Epithelial cell of esophagus (primary cell): ENCODE data around the gene TMC4.
"Not testable (repeated sequence)": the region's sequence is repeated elsewhere in the genome, so short reads cannot be mapped to it uniquely, and the experiment has no call there.

Source experiments
- DNase-seq: peaks from one replicate; pipeline ENCODE4 v3.0.0; 2010; ENCODE audit warnings: low read depth
- H3K4me3 ChIP-seq: 2 replicates; pipeline ENCODE4 v1.5.1; 2011; ENCODE audit warnings: mild to moderate bottlenecking, low read length, control low read depth
- TF ChIP-seq, protein P1 (sequence below): IDR thresholded peaks from 2 replicates; pipeline ENCODE4 v1.5.1; 2011; ENCODE audit warnings: low read depth, mild to moderate bottlenecking, low read length, control low read depth, inconsistent platforms; ENCODE audit not compliant: insufficient read depth; ENCODE audit errors: missing control alignments

TMC4 gene

DNA sequence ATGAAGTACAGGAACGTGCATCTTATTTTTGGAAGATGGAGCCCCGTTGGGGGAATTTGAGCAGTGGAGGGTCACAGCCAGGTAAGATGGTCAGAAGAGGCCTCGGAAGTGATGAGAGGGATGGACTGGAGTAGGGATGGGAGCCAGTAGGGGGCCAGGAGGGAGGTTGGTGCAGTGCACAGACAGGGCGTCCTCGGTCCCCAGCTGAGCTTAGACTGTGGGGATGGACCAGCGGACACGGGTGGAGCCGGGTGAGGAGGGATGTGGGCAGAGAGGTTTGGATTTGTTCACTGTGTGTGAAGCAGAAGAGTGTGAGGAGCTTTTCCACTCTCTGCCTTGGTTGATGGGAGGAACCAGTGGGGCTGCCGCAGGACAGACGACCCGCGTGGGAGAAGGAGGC, 38.3 kb upstream of the TMC4 start:
- DNase-seq: no peak
- TF ChIP-seq, protein P1, sequence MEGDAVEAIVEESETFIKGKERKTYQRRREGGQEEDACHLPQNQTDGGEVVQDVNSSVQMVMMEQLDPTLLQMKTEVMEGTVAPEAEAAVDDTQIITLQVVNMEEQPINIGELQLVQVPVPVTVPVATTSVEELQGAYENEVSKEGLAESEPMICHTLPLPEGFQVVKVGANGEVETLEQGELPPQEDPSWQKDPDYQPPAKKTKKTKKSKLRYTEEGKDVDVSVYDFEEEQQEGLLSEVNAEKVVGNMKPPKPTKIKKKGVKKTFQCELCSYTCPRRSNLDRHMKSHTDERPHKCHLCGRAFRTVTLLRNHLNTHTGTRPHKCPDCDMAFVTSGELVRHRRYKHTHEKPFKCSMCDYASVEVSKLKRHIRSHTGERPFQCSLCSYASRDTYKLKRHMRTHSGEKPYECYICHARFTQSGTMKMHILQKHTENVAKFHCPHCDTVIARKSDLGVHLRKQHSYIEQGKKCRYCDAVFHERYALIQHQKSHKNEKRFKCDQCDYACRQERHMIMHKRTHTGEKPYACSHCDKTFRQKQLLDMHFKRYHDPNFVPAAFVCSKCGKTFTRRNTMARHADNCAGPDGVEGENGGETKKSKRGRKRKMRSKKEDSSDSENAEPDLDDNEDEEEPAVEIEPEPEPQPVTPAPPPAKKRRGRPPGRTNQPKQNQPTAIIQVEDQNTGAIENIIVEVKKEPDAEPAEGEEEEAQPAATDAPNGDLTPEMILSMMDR: no peak
- no peak overlapping the region for H3K4me3 ChIP-seq

DNA sequence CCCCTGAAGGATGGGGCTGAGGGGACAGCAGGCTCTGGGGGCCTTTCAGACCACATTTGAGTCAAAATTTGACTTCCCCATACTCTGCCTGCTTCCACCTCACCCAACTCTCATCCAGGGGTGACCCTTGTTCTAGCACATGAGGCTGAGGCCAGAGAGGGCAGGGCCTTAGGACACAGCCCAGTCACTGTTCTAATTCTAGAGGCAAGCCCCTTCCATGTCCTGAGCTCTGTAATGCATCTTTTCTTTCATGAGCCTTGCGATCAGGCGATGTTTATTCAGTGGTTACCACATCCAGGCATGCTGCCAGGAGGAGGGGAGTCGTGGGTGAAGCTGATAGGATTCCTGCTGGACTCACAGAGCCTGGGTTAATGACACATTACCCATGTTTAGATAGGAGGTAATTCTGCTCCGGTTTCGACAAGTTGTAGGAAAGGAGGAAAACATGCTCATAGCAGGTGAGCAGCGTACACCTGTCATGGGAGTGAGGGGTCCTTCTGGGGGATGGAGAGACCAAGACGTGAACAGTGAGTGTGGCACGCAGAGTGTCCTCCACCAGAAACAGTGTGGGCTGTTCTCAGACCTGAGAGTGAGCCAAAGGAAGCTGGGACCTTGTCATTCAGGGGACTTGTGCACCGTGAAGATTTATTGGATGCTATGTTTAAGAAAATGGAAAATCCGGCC, 37.0 kb upstream of the TMC4 start:
- H3K4me3 ChIP-seq: no peak overlapping the region
- TF ChIP-seq, protein P1: no peak
- DNase-seq: peak; percentile 96

DNA sequence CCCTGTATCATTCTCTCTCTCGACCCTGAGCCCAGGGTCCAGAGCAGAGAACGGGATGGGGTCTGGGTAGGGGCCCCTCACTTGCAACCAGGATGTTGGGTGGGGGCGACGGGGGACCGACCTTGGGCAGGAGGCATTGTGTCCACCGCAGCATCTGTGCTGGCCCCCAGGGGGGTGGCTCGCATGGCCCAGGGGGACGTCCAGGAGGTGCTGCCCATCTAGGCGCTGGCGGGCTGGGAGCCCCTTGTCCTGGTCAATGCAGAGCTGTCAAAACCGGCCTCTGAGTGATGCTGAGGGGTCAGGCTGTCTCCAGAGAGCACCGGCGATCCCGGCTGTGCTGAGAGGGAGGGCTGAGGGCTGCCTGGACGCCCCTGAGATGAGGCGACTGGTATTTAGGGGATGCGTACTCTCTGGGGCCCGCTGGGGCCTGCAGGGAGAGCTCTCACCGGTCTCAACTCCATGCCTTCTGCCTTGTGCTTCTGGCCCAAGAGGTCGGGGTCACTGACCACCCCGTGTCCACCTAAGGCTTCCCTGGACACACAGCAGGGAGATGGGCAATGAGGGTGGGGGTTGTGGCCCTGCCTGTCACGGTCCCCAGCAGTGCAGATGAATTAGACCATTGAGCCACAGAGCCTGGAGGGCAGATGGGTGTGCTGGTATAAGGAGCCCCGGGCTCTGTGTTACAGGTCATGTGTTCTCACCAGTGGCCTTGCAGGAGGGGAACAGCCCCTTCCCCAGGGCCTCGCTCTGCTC, 36.3 kb upstream of the TMC4 start:
- H3K4me3 ChIP-seq: no peak overlapping the region
- no peak for DNase-seq
- TF ChIP-seq, protein P1: no peak

DNA sequence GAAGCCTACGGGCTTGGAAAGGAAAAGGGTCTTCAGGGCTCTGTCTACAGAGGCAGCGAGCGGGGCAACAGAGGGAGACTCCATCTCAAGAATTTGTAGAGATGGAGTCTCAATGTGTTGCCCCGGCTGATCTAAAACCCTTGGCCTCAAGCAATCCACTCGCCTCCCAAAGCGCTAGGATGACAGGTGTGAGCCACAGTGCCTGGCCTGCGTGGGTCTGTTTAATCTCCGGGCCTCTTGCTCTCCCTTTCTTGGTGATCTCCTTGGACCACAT, 35.8 kb upstream of the TMC4 start:
- DNase-seq: peak; percentile 35
- TF ChIP-seq, protein P1: no peak
- H3K4me3 ChIP-seq: no peak overlapping the region

DNA sequence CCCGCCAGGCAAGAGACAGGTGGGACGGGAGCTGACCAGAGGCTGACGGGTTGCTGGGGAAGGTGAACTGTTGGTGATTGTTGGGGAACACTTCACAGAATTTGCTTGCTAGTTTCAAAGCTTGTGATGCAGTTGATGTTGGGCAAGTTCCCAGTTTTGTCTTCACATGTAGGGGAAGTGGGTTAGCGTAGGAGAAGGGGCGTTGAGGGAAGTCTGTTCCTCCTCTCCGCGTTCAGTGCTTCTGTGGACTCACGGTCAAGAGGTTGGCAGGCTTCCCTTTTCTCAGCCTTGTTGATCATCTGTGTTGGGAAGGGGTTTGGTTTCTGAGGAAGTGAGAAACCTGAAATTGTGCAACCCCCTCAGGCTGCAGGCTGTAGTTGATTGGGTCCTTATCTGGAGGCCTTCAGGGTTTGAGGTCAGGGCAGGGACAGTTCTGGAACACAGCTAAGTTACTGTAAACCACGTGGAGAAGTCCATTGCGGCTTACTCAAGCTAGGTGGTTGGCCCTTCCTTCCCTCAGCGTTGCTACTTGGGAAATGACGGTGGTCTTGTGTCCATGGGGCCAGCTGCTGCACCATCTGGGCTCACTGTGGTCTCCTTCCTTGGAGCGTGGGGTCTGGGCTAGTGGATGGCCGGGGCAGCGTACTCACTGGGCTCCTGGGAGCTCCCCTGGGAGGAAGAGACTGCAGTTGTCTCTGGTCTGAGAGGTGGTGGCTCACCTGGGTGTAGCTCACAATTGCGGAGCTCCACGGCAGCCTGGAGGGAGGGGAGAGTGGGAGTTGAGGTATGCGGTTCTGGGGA, 35.2 kb upstream of the TMC4 start:
- peak; percentile 41 for DNase-seq
- TF ChIP-seq, protein P1: no peak
- no peak overlapping the region for H3K4me3 ChIP-seq

DNA sequence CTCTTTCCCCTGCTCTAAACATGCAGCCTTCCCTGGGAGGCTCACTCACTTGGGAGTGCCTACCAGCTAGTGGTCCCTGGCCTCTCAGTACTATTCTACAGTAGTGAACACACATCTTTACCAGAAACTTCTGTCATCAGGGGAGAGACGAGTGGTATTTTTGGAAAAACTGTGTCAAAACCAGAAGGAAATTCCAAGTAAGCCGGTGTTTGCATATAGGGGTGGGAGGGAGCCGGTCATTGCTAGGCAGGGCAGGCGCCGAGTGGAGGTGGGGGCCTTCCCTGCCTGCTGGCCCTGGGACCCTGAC, 34.7 kb upstream of the TMC4 start:
- H3K4me3 ChIP-seq: no peak overlapping the region
- TF ChIP-seq, protein P1: no peak

DNA sequence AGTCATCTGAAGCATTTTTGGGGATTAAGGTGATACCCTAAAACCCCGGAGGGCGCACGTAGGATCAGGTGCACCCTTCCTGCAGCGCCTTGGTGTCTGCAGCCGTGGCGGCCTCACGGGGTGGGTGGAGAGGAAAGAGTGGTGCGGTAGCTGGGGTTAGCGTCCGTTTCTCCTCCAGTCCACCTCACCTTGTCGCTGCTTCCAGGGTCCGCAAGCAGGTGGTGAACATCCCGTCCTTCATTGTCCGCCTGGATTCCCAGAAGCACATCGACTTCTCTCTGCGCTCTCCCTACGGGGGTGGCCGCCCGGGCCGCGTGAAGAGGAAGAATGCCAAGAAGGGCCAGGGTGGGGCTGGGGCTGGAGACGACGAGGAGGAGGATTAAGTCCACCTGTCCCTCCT, 34.2 kb upstream of the TMC4 start:
- not testable (repeated sequence) for H3K4me3 ChIP-seq, DNase-seq

More for the DNA sequence above, 34.7 kb upstream of the TMC4 start:
- DNase-seq: no peak
